Bronchial epithelial cell (primary cell): ENCODE measurements around the gene RABGAP1L. TPM values are rescaled to one million over a fixed set of nuclear protein-coding genes. Genes with fewer than 3 reads are reported as not detected.
A peak's percentile ranks its signal among the peaks of the same experiment; 100 is the strongest.
"Not testable (repeated sequence)": the region's sequence is repeated elsewhere in the genome, so short reads cannot be mapped to it uniquely, and the experiment has no call there.

Experiments used
- DNase-seq: peaks from one replicate; pipeline ENCODE4 v3.0.0-alpha.2; 2010; ENCODE audit warnings: low read depth
- FAIRE-seq: peaks from 2 replicates; lab custom pipeline; 2011; peaks lifted over from hg19 to GRCh38; lab: Jason Lieb, UNC
- H3K27me3 ChIP-seq: 2 replicates; pipeline ENCODE4 v1.5.1; 2011; ENCODE audit warnings: low read length; ENCODE audit not compliant: control insufficient read depth, insufficient read depth
- H3K36me3 ChIP-seq: 2 replicates; pipeline ENCODE4 v1.5.1; 2011; ENCODE audit warnings: low read length; ENCODE audit not compliant: control insufficient read depth, insufficient read depth
- H3K4me3 ChIP-seq: 2 replicates; pipeline ENCODE4 v1.5.1; 2011; ENCODE audit warnings: mild to moderate bottlenecking, low read depth, low read length, control low read depth
- CTCF ChIP-seq: IDR thresholded peaks from 2 replicates; pipeline ENCODE4 v1.5.1; 2011; ENCODE audit warnings: mild to moderate bottlenecking, moderate library complexity, low read length, control low read depth, inconsistent platforms; ENCODE audit not compliant: insufficient read depth, severe bottlenecking
- total RNA-seq: library from RNA; depleted of rRNA; stranded (reverse); fragments of >200 nt; gene quantifications from 2 replicates; pipeline ENCODE4 v1.2.1, GENCODE V29; 2014

The RABGAP1L gene
- total RNA-seq, 1 donor from 2014 or later: 37.4 TPM

- no peak for FAIRE-seq
- no peak for DNase-seq
- Histone ChIP-seq H3K27me3 (no peaks in the 10 kb centered on the region), H3K4me3 (no peak overlapping the region), H3K36me3 (no peaks in the 10 kb centered on the region)
- TF ChIP-seq CTCF: no peak
Measured at GRCh38 chr1:174700775-174701174, 541.5 kb downstream of the RABGAP1L start.

- TF ChIP-seq CTCF: no peak
- Histone ChIP-seq H3K4me3 (no peak overlapping the region), H3K36me3 (no peaks in the 10 kb centered on the region), H3K27me3 (no peaks in the 10 kb centered on the region)
- FAIRE-seq: no peak
- DNase-seq: no peak
Measured at GRCh38 chr1:174701565-174701964, 542.2 kb downstream of the RABGAP1L start.

- H3K4me3 ChIP-seq: no peak overlapping the region
- no peaks in the 10 kb centered on the region for H3K27me3 ChIP-seq
- FAIRE-seq: no peak
- TF ChIP-seq CTCF: no peak
- no peaks in the 10 kb centered on the region for H3K36me3 ChIP-seq
- no peak for DNase-seq
Measured at GRCh38 chr1:174702011-174702410, 542.7 kb downstream of the RABGAP1L start.

- Histone ChIP-seq H3K36me3 (no peaks in the 10 kb centered on the region), H3K4me3 (no peak overlapping the region), H3K27me3 (no peaks in the 10 kb centered on the region)
- DNase-seq (no peak), FAIRE-seq (no peak)
- TF ChIP-seq CTCF: no peak
Measured at GRCh38 chr1:174703309-174703708, 544.0 kb downstream of the RABGAP1L start.

GRCh38 chr1:174704300-174704699, 545.0 kb downstream of the RABGAP1L start:
- Histone ChIP-seq H3K27me3 (no peaks in the 10 kb centered on the region), H3K4me3 (no peak overlapping the region), H3K36me3 (no peaks in the 10 kb centered on the region)
- no peak for TF ChIP-seq CTCF
- FAIRE-seq: no peak
- DNase-seq: no peak

- no peak for TF ChIP-seq CTCF
- DNase-seq (no peak), FAIRE-seq (no peak)
- Histone ChIP-seq H3K36me3 (no peaks in the 10 kb centered on the region), H3K4me3 (no peak overlapping the region), H3K27me3 (no peaks in the 10 kb centered on the region)
Measured at GRCh38 chr1:174710868-174711845, 551.8 kb downstream of the RABGAP1L start.

GRCh38 chr1:174711848-174712247, 552.5 kb downstream of the RABGAP1L start:
- not testable (repeated sequence) for H3K4me3 ChIP-seq, H3K27me3 ChIP-seq, H3K36me3 ChIP-seq, DNase-seq
- FAIRE-seq: peak; percentile 28
